H1 (cell line): Measurements from ENCODE around the gene NEK2.

ENCODE experiments used
- EGR1 ChIP-seq: IDR thresholded peaks from 2 replicates; pipeline ENCODE4 v1.6.1; 2011; ENCODE audit warnings: low read depth, low read length, borderline replicate concordance
- JUND ChIP-seq: IDR thresholded peaks from 2 replicates; pipeline ENCODE4 v1.6.1; 2011; ENCODE audit warnings: mild to moderate bottlenecking, improper control_type of control experiment, low read length
- POLR2A ChIP-seq, 2 experiments: IDR thresholded peaks; 1 replicate in 1 of 2; 2 replicates in 1 of 2; pipeline ENCODE4 v1.6.1; 2011; ENCODE audit warnings: low read depth in 2 of 2, low read length in 2 of 2, mild to moderate bottlenecking in 2 of 2; ENCODE audit errors: control extremely low read depth in 1 of 2
- ZNF274 ChIP-seq: IDR thresholded peaks from 2 replicates; pipeline ENCODE4 v1.7.0; 2012; ENCODE audit warnings: low read length, borderline replicate concordance; ENCODE audit errors: extremely low read depth
- TF ChIP-seq, protein P1 (sequence below), 3 experiments: IDR thresholded peaks; 1 replicate in 2 of 3; 2 replicates in 1 of 3; pipeline versions ENCODE4 v1.5.1 to v1.6.1; 2011; ENCODE audit warnings: low read length in 3 of 3, mild to moderate bottlenecking in 3 of 3, inconsistent platforms in 2 of 3, low read depth in 1 of 3, moderate library complexity in 1 of 3; ENCODE audit not compliant: insufficient read depth in 1 of 3; ENCODE audit errors: control extremely low read depth in 1 of 3

DNA sequence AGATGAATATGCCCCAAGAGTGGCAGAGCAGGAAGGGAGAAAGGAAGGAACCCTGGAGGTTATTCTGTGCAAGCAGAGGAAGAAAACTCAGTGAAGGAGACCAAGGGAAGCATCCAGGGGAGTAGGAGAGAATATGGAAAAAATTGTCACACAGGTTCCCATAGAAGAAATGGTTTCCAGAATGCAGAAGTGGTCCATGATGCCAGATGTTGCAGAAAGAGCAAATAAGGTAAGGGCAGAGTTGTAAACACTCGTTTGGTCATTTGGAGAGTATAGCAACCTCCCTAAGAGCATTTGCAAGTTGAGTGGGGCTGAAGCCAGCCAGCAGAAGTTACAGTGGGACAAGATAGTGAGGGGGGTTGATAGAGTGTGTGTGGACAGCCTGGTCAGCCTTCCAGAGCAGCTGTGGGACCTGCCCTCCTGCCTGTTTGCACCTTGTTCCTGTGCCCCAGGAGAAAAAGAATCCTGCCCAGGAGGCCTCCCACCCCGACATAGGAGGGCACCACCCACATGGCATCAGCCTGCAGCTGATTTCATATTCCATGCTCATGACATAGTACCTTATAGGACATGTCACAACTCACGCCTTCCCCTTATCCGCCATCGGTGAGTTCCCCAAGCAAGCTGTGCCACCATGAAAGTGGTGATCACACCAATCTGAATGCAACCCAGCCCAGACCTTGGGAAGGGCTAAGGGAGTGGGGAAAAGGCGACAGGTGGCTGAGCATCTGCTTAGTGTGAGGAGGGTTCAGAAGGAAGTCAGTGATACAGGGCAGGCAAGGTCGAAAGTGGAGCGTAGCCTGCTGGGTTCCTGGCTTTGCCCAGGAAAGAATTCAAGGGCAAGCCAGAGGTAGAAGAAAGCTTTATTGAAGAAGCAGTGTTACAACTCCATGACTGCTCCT is 8.2 kb upstream of the NEK2 start:
- TF ChIP-seq POLR2A (IDR thresholded peaks at IDR 0.05; ENCODE audit: control extremely low read depth in 1 of 2, low read depth in 2 of 2, low read length in 2 of 2) = no peak
- TF ChIP-seq ZNF274 = no peak
- no peak for TF ChIP-seq EGR1
- TF ChIP-seq, protein P1, sequence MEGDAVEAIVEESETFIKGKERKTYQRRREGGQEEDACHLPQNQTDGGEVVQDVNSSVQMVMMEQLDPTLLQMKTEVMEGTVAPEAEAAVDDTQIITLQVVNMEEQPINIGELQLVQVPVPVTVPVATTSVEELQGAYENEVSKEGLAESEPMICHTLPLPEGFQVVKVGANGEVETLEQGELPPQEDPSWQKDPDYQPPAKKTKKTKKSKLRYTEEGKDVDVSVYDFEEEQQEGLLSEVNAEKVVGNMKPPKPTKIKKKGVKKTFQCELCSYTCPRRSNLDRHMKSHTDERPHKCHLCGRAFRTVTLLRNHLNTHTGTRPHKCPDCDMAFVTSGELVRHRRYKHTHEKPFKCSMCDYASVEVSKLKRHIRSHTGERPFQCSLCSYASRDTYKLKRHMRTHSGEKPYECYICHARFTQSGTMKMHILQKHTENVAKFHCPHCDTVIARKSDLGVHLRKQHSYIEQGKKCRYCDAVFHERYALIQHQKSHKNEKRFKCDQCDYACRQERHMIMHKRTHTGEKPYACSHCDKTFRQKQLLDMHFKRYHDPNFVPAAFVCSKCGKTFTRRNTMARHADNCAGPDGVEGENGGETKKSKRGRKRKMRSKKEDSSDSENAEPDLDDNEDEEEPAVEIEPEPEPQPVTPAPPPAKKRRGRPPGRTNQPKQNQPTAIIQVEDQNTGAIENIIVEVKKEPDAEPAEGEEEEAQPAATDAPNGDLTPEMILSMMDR (IDR thresholded peaks at IDR 0.05; ENCODE audit: control extremely low read depth in 1 of 3, insufficient read depth in 1 of 3, low read depth in 1 of 3, low read length in 3 of 3) = no peak
- TF ChIP-seq JUND = no peak
